ENCODE results near the gene KMT2C. TPM values are rescaled to one million over a fixed set of nuclear protein-coding genes. Genes with fewer than 3 reads are reported as not detected.
"Not testable (repeated sequence)": the region's sequence is repeated elsewhere in the genome, so short reads cannot be mapped to it uniquely, and the experiment has no call there.

The KMT2C gene
- total and polyA plus RNA-seq, 9 donors, result 15.5 to 40.6 (median 33.2) TPM

DNA sequence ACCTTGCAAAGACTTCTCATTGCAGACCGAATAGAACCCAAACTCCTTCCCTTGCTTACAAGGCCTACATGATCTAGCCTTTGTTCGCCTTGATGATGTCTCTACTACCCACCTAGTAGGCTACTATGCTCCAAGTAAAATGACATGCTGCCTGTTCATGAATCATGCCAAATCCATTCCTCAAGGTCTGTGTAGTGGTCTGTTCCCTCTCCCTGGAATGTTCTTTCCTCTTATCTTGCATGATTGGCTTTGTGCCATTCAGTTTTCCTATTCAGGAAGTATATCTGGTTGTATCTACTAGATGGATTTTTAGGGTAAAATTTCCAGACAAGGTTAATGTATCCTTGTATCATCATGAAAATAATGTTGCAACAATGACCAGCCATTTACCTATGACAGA lies 165.4 kb downstream of the KMT2C start:
- H3K27ac ChIP-seq (ENCODE audit: low read length); H3K36me3 ChIP-seq (ENCODE audit: control insufficient read depth, insufficient read depth, low read length); H3K4me3 ChIP-seq (ENCODE audit: low read length); H3K9me3 ChIP-seq (replicated peaks; ENCODE audit: control insufficient read depth, low read depth, low read length); H3K4me1 ChIP-seq (ENCODE audit: control insufficient read depth, insufficient read depth, low read length); H3K27me3 ChIP-seq (ENCODE audit: control insufficient read depth, insufficient read depth, low read length); DNase-seq: not testable (repeated sequence)
- 100% methylated on average over 2 of the region's 2 CpGs for WGBS (ENCODE audit: insufficient coverage)

DNA sequence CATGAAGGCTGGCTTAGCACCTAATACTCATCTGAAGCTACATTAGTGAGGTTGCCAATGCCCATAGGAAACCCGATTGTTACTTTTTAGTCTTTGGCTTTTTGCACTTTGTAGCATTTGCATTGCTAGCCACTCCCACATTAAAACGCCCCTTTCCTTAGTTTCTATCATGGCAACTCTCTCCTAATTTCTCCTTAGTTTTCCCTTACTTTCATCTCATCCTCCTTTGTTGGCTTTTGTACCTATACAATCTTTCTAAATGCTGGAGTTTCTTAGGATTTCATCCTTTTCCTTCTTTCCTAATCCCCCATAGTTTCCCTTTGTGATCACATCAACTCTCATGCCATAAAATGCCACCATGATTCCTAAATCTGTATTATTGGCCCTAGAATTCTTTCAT lies 168.9 kb downstream of the KMT2C start:
- DNase-seq; H3K36me3 ChIP-seq (ENCODE audit: control insufficient read depth, insufficient read depth, low read length); H3K27me3 ChIP-seq (ENCODE audit: control insufficient read depth, insufficient read depth, low read length); H3K9me3 ChIP-seq (replicated peaks; ENCODE audit: control insufficient read depth, low read depth, low read length); H3K4me3 ChIP-seq (ENCODE audit: low read length); H3K4me1 ChIP-seq (ENCODE audit: control insufficient read depth, insufficient read depth, low read length); H3K27ac ChIP-seq (ENCODE audit: low read length): not testable (repeated sequence)
- WGBS (ENCODE audit: insufficient coverage), result 89% methylated on average over 2 of the region's 2 CpGs

DNA sequence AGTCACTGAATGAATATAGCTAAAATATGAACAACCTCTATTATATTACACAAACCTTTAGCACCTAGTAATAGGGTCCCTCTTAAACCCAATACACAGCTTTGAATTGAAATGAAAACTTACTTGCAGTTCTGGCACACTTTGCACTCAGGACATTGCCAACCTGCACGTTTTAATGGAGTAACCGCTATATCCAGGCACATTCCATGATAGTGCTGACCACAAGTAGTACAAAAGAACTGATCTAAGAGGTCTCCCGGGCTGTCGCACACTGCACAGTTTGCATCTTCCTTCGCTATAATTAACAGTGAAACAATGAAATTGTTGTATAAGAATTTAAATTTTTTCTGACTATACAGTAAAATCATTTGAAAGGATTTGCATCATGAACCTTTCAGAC lies 170.9 kb downstream of the KMT2C start:
- DNase-seq; H3K36me3 ChIP-seq (ENCODE audit: control insufficient read depth, insufficient read depth, low read length); H3K4me1 ChIP-seq (ENCODE audit: control insufficient read depth, insufficient read depth, low read length); H3K27me3 ChIP-seq (ENCODE audit: control insufficient read depth, insufficient read depth, low read length); H3K4me3 ChIP-seq (ENCODE audit: low read length); H3K9me3 ChIP-seq (replicated peaks; ENCODE audit: control insufficient read depth, low read depth, low read length); H3K27ac ChIP-seq (ENCODE audit: low read length): not testable (repeated sequence)
- WGBS (ENCODE audit: insufficient coverage), result 56% methylated on average over 2 of the region's 5 CpGs

DNA sequence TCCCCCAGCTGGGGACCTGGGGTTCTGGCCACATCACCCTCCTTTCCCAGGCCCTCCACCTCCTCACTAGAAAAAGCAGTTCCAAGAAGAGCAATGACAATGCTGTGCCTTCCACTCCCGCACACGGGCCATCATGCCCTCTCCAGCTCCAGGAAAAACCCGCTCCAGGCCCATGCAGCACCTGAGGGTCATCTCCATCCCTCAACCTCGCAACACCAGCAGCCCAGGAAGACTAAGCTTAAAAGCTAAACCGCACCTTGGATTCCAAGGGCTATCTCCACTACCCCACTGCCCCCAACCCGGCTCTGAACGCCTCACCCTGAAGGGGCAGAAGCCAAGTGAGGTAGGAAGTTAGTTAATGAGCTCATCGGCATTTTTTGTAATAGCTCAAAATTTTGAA lies 173.7 kb downstream of the KMT2C start:
- not testable (repeated sequence) for H3K27ac ChIP-seq (ENCODE audit: low read length); H3K9me3 ChIP-seq (replicated peaks; ENCODE audit: control insufficient read depth, low read depth, low read length); H3K36me3 ChIP-seq (ENCODE audit: control insufficient read depth, insufficient read depth, low read length); DNase-seq; H3K4me3 ChIP-seq (ENCODE audit: low read length); H3K27me3 ChIP-seq (ENCODE audit: control insufficient read depth, insufficient read depth, low read length); H3K4me1 ChIP-seq (ENCODE audit: control insufficient read depth, insufficient read depth, low read length)
- 100% methylated on average over 2 of the region's 8 CpGs for WGBS (ENCODE audit: insufficient coverage)

DNA sequence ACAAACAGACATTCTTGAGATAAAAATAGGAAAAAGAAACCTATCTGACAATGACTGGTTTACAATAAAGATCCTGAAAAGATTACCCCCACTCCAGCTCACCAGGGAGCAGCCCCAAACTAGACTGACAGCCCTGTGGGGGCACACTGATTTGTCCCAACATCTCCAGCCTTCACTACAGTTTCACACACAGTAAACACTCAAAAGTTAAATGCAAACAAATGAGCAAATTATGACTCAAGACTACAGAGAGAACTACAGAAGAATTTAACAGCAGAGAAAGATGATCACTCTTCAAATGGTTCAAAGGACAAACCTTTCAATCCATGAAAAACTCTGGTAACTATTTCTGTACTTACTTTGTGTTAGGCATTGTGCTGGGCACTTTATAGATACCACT lies 176.2 kb downstream of the KMT2C start:
- not testable (repeated sequence) for H3K27ac ChIP-seq (ENCODE audit: low read length); H3K36me3 ChIP-seq (ENCODE audit: control insufficient read depth, insufficient read depth, low read length); H3K4me3 ChIP-seq (ENCODE audit: low read length); DNase-seq; H3K9me3 ChIP-seq (replicated peaks; ENCODE audit: control insufficient read depth, low read depth, low read length); H3K27me3 ChIP-seq (ENCODE audit: control insufficient read depth, insufficient read depth, low read length); H3K4me1 ChIP-seq (ENCODE audit: control insufficient read depth, insufficient read depth, low read length)

DNA sequence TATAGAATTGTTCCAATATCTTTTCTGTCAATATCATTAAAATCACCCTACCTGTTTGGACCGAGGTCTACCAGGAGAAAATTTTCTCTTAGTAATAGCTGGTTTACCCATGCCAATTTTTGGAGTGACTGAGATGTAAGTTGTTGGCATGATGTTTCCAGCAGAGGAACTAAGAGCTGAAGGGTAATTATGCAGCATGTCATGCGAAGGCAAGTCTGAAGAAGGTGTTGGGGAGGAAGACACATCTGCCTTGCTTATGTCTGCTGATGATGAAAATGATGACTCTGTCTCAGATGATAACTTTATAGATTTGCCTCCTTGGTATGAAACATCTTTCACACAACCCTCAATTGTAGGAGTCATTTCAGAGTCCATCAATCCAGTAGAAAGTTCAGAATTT lies 188.0 kb downstream of the KMT2C start:
- H3K27ac ChIP-seq (ENCODE audit: low read length); H3K9me3 ChIP-seq (replicated peaks; ENCODE audit: control insufficient read depth, low read depth, low read length); H3K4me3 ChIP-seq (ENCODE audit: low read length); H3K27me3 ChIP-seq (ENCODE audit: control insufficient read depth, insufficient read depth, low read length); DNase-seq; H3K4me1 ChIP-seq (ENCODE audit: control insufficient read depth, insufficient read depth, low read length); H3K36me3 ChIP-seq (ENCODE audit: control insufficient read depth, insufficient read depth, low read length): not testable (repeated sequence)
- no CpG with 5 or more reads among the region's 2 CpGs for WGBS (ENCODE audit: insufficient coverage)

DNA sequence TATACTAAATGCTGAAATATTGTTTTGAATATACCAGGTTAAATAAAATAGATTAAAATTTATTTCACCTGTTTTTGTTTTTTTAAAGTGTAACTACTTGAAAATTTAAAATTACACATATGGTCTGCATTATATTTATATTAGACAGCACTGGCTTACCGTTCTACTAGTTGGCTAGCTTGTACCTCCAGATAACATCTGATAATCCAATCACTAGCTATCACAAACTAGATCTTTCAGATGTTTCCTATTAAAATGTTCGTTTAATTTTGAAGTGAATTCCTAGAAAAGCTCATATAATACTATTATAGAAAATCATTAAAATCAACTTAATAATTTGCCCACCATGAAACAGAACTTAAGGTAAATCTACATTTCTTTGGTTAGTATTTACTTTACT lies 190.4 kb downstream of the KMT2C start:
- not testable (repeated sequence) for H3K4me1 ChIP-seq (ENCODE audit: control insufficient read depth, insufficient read depth, low read length); H3K4me3 ChIP-seq (ENCODE audit: low read length); H3K36me3 ChIP-seq (ENCODE audit: control insufficient read depth, insufficient read depth, low read length); DNase-seq; H3K27me3 ChIP-seq (ENCODE audit: control insufficient read depth, insufficient read depth, low read length); H3K27ac ChIP-seq (ENCODE audit: low read length); H3K9me3 ChIP-seq (replicated peaks; ENCODE audit: control insufficient read depth, low read depth, low read length)
- WGBS (ENCODE audit: insufficient coverage), result no CpG with 5 or more reads among the region's 2 CpGs

DNA sequence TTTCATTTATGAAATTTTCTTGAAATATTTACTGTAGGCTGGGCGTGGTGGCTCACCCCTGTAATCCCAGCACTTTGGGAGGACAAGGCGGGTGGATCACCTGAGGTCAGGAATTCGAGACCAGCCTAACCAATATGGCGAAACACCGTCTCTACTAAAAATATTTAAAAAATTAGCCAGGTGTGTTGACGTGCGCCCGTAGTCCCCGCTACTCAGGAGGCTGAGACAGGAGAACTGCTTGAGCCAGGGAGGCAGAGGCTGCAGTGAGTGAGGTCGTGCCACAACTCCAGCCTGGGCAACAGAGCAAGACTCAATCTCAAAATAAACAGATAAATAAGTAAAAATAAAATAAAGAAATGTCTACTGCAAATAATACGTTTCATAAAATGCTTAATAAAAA lies 192.3 kb downstream of the KMT2C start:
- not testable (repeated sequence) for H3K36me3 ChIP-seq (ENCODE audit: control insufficient read depth, insufficient read depth, low read length); H3K27me3 ChIP-seq (ENCODE audit: control insufficient read depth, insufficient read depth, low read length); DNase-seq; H3K4me3 ChIP-seq (ENCODE audit: low read length); H3K9me3 ChIP-seq (replicated peaks; ENCODE audit: control insufficient read depth, low read depth, low read length); H3K27ac ChIP-seq (ENCODE audit: low read length); H3K4me1 ChIP-seq (ENCODE audit: control insufficient read depth, insufficient read depth, low read length)
- 90% methylated on average over 2 of the region's 11 CpGs for WGBS (ENCODE audit: insufficient coverage)

DNA sequence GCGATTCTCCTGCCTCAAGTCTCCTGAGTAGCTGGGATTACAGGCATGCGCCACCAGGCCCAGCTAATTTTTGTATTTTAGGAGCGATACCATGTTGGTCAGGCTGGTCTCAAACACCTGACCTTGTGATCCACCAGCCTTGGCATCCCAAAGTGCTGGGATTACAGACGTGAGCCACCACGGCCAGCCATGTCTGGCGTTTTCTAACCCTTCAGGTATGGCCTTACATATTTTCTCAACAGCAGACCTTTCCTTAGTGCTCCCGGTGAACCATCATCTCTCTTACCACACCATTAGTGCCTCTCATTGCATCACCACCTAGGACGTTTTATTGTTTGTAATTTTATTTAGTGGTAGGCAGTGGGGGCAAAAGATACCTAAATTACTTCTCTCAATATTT lies 194.5 kb downstream of the KMT2C start:
- WGBS (ENCODE audit: insufficient coverage), result 70% methylated on average over 6 of the region's 8 CpGs
- H3K9me3 ChIP-seq (replicated peaks; ENCODE audit: control insufficient read depth, low read depth, low read length); H3K4me1 ChIP-seq (ENCODE audit: control insufficient read depth, insufficient read depth, low read length); H3K27me3 ChIP-seq (ENCODE audit: control insufficient read depth, insufficient read depth, low read length); H3K27ac ChIP-seq (ENCODE audit: low read length); H3K4me3 ChIP-seq (ENCODE audit: low read length); H3K36me3 ChIP-seq (ENCODE audit: control insufficient read depth, insufficient read depth, low read length); DNase-seq: not testable (repeated sequence)

DNA sequence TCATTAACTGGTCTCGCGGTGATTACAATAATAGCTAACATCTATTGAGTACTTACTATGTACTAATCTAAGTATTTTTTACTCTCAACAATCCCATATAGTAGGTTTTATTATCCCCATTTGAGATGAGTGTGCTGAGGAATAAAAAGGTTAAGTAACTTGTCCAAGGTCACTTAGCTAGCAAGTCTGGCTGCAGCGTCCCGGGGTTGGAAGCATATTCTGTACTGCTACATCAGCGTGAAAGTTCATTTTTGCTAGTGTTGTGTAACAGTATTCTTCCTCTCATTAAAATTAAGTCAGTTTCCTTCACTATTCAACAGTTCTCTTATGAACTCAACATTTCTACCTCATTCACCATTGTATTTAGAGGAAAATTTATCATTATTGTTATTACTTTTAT lies 199.5 kb downstream of the KMT2C start:
- H3K4me3 ChIP-seq (ENCODE audit: low read length); H3K27ac ChIP-seq (ENCODE audit: low read length); DNase-seq; H3K4me1 ChIP-seq (ENCODE audit: control insufficient read depth, insufficient read depth, low read length); H3K9me3 ChIP-seq (replicated peaks; ENCODE audit: control insufficient read depth, low read depth, low read length); H3K27me3 ChIP-seq (ENCODE audit: control insufficient read depth, insufficient read depth, low read length); H3K36me3 ChIP-seq (ENCODE audit: control insufficient read depth, insufficient read depth, low read length): not testable (repeated sequence)
- no CpG with 5 or more reads among the region's 5 CpGs for WGBS (ENCODE audit: insufficient coverage)

DNA sequence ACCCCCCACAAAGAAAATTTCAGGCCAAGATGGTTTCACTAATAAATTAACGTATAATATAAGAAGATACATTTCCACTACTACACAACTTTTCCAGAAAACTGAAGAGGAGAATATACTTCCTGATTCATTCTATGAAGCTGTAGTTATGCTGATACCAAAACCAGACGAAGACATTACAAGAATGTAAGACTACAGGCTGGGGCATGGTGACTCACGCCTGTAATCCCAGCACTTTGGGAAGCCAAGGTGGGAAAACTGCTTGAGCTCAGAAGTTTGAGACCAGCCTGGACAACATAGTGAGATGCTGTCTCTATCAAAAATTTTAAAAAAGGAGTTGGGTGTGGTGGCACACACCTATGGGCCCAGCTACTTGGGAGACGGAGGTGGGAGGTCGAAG lies 201.4 kb downstream of the KMT2C start:
- 100% methylated on average over 1 of the region's 5 CpGs for WGBS (ENCODE audit: insufficient coverage)
- H3K36me3 ChIP-seq (ENCODE audit: control insufficient read depth, insufficient read depth, low read length); H3K27ac ChIP-seq (ENCODE audit: low read length); H3K4me3 ChIP-seq (ENCODE audit: low read length); H3K4me1 ChIP-seq (ENCODE audit: control insufficient read depth, insufficient read depth, low read length); DNase-seq; H3K9me3 ChIP-seq (replicated peaks; ENCODE audit: control insufficient read depth, low read depth, low read length); H3K27me3 ChIP-seq (ENCODE audit: control insufficient read depth, insufficient read depth, low read length): not testable (repeated sequence)

All from muscle of leg (tissue), 11 donors.